Panc1 (cell line): Measurements from ENCODE around the gene STAT5A. TPM values are rescaled to one million over a fixed set of nuclear protein-coding genes. Genes with fewer than 3 reads are reported as not detected.

Experiments used
- ATAC-seq: fragments of 200-7000 bp; cut with Tn5 transposase; 2 replicates; pipeline ENCODE4 v1.9.1; 2020; ENCODE audit warnings: mild to moderate bottlenecking, moderate library complexity
- BruUV-seq: library from RNA; stranded (reverse); fragments of 400-500 nt; replicated peaks from 2 replicates; lab custom pipeline; 2021; lab: Mats Ljungman, UMichigan
- CTCF ChIA-PET: fragments of 300-600 bp; sonication (Branson Sonifier 250); formaldehyde crosslinking; loops from one replicate; lab custom pipeline; 2022; ENCODE audit warnings: antibody characterized with exemption; lab: Charles Lee
- POLR2A ChIA-PET: fragments of 300-600 bp; sonication (Branson Sonifier 250); formaldehyde crosslinking; loops from one replicate; lab custom pipeline; 2022; ENCODE audit warnings: antibody characterized with exemption; lab: Charles Lee
- DNase-seq: peaks from one replicate; pipeline ENCODE4 v3.0.0-alpha.2; 2010; ENCODE audit warnings: low read depth, low spot score
- H3K27ac ChIP-seq: 2 replicates; pipeline ENCODE4 v1.5.1; 2011; ENCODE audit warnings: mild to moderate bottlenecking, low read length, inconsistent platforms
- H3K27me3 ChIP-seq: fragments of 200-500 bp; sonication (Bioruptor generic); 2 replicates; pipeline ENCODE4 v1.6.0; 2014; ENCODE audit warnings: low read length, inconsistent platforms; ENCODE audit not compliant: control insufficient read depth, insufficient read depth
- H3K36me3 ChIP-seq: fragments of 200-500 bp; sonication (Bioruptor generic); 2 replicates; pipeline ENCODE4 v1.5.1; 2014; ENCODE audit warnings: inconsistent platforms, mild to moderate bottlenecking, low read length, moderate library complexity; ENCODE audit not compliant: control insufficient read depth, insufficient read depth
- H3K4me1 ChIP-seq: 2 replicates; pipeline ENCODE4 v1.5.1; 2011; ENCODE audit warnings: inconsistent platforms, mild to moderate bottlenecking, low read length, moderate library complexity; ENCODE audit not compliant: control insufficient read depth, insufficient read depth
- H3K4me3 ChIP-seq, 2 experiments: 2 replicates each; pipeline ENCODE4 v1.5.1; 2011 to 2012; ENCODE audit warnings: low read depth in 2 of 2, low read length in 2 of 2, mild to moderate bottlenecking in 2 of 2, inconsistent platforms in 1 of 2, moderate library complexity in 1 of 2
- H3K9me3 ChIP-seq: fragments of 200-500 bp; sonication (Bioruptor generic); 2 replicates; pipeline ENCODE4 v1.5.1; 2014; ENCODE audit warnings: low read depth, mild to moderate bottlenecking, inconsistent platforms, low read length, moderate library complexity; ENCODE audit not compliant: control insufficient read depth, insufficient read depth
- POLR2AphosphoS5 ChIP-seq: IDR thresholded peaks from 2 replicates; pipeline ENCODE4 v1.6.1; 2012; ENCODE audit warnings: mild to moderate bottlenecking, low read depth, low read length, moderate library complexity
- SIN3A ChIP-seq: IDR thresholded peaks from 2 replicates; pipeline ENCODE4 v1.6.1; 2012; ENCODE audit warnings: low read depth, mild to moderate bottlenecking, low read length, moderate library complexity, borderline replicate concordance; ENCODE audit not compliant: insufficient read depth
- TCF7L2 ChIP-seq: IDR thresholded peaks from 2 replicates; pipeline ENCODE4 v1.6.1; 2011; ENCODE audit warnings: mild to moderate bottlenecking, low read depth, low read length, inconsistent platforms
- in situ Hi-C: cut with HindIII; loops from 2 replicates; pipeline ENCODE4 v1.10.0; 2016; ENCODE audit warnings: low sequenced_read_pairs, low pct_unique_long_range_greater_than_20kb
- intact Hi-C: fragments of 100-400 bp; cut with micrococcal nuclease; formaldehyde crosslinking; loops from one replicate; pipeline ENCODE4 v1.10.0; 2022; ENCODE audit not compliant: unreplicated experiment
- total RNA-seq: library from RNA; stranded (reverse); gene quantifications from one replicate; pipeline ENCODE4 v1.2.1, GENCODE V29; 2021; ENCODE audit not compliant: unreplicated experiment
- TF ChIP-seq, protein P1 (sequence below), 2 experiments: IDR thresholded peaks; 2 replicates each; pipeline ENCODE4 v1.6.1; 2011 to 2012; ENCODE audit warnings: low read depth in 2 of 2, control low read depth in 1 of 2, low read length in 1 of 2, mild to moderate bottlenecking in 1 of 2, moderate library complexity in 1 of 2; ENCODE audit not compliant: insufficient read depth in 1 of 2
- TF ChIP-seq, protein P2 (sequence below): fragments of 450-650 bp; IDR thresholded peaks from 2 replicates; pipeline ENCODE4 v1.5.1; 2017; ENCODE audit warnings: mild to moderate bottlenecking

The STAT5A gene
- total RNA-seq, 1 experiment from 2014 or later, result 26.7 TPM

DNA sequence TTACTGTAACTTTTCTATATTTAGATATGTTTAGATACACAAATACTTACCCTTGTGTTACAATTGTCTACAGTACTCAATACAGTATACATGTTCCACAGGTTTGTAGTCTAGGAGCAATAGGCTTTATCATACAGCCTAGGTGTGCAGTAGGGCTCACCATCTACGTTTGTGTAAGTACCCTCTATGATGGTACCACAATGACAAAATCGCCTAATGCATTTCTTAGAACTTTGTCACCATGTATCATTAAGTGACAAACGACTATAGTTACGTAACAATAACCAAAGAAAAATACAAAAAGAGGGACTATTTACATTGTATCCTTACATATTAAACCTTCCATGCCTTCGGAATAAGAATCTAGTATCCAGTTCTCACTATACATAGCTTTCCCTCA lies 20.1 kb upstream of the STAT5A start:
- in situ Hi-C loops (no loop called here), intact Hi-C loops (no loop called here)
- ChIA-PET POLR2A (no interaction called here), CTCF (no interaction called here)
- no peak for DNase-seq
- H3K27ac ChIP-seq, result peak overlapping the region; percentile 94
- no peaks in the 10 kb centered on the region for H3K9me3 ChIP-seq
- BruUV-seq, result no TSS peak
- no peak for ATAC-seq
- H3K36me3 ChIP-seq, result no peaks in the 10 kb centered on the region; the same call in 1 of the 2 replicates
- no peak overlapping the region for H3K4me3 ChIP-seq
- H3K4me1 ChIP-seq, result peaks cover 65% of the 10 kb centered on the region
- TF ChIP-seq, protein P1, sequence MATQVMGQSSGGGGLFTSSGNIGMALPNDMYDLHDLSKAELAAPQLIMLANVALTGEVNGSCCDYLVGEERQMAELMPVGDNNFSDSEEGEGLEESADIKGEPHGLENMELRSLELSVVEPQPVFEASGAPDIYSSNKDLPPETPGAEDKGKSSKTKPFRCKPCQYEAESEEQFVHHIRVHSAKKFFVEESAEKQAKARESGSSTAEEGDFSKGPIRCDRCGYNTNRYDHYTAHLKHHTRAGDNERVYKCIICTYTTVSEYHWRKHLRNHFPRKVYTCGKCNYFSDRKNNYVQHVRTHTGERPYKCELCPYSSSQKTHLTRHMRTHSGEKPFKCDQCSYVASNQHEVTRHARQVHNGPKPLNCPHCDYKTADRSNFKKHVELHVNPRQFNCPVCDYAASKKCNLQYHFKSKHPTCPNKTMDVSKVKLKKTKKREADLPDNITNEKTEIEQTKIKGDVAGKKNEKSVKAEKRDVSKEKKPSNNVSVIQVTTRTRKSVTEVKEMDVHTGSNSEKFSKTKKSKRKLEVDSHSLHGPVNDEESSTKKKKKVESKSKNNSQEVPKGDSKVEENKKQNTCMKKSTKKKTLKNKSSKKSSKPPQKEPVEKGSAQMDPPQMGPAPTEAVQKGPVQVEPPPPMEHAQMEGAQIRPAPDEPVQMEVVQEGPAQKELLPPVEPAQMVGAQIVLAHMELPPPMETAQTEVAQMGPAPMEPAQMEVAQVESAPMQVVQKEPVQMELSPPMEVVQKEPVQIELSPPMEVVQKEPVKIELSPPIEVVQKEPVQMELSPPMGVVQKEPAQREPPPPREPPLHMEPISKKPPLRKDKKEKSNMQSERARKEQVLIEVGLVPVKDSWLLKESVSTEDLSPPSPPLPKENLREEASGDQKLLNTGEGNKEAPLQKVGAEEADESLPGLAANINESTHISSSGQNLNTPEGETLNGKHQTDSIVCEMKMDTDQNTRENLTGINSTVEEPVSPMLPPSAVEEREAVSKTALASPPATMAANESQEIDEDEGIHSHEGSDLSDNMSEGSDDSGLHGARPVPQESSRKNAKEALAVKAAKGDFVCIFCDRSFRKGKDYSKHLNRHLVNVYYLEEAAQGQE (IDR thresholded peaks at IDR 0.05; ENCODE audit: insufficient read depth in 1 of 2, low read depth in 2 of 2, low read length in 1 of 2), result no peak
- TF ChIP-seq, protein P2, sequence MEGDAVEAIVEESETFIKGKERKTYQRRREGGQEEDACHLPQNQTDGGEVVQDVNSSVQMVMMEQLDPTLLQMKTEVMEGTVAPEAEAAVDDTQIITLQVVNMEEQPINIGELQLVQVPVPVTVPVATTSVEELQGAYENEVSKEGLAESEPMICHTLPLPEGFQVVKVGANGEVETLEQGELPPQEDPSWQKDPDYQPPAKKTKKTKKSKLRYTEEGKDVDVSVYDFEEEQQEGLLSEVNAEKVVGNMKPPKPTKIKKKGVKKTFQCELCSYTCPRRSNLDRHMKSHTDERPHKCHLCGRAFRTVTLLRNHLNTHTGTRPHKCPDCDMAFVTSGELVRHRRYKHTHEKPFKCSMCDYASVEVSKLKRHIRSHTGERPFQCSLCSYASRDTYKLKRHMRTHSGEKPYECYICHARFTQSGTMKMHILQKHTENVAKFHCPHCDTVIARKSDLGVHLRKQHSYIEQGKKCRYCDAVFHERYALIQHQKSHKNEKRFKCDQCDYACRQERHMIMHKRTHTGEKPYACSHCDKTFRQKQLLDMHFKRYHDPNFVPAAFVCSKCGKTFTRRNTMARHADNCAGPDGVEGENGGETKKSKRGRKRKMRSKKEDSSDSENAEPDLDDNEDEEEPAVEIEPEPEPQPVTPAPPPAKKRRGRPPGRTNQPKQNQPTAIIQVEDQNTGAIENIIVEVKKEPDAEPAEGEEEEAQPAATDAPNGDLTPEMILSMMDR, result no peak
- TF ChIP-seq TCF7L2, result no peak
- TF ChIP-seq SIN3A, result no peak
- no peak for TF ChIP-seq POLR2AphosphoS5
- no peaks in the 10 kb centered on the region for H3K27me3 ChIP-seq

DNA sequence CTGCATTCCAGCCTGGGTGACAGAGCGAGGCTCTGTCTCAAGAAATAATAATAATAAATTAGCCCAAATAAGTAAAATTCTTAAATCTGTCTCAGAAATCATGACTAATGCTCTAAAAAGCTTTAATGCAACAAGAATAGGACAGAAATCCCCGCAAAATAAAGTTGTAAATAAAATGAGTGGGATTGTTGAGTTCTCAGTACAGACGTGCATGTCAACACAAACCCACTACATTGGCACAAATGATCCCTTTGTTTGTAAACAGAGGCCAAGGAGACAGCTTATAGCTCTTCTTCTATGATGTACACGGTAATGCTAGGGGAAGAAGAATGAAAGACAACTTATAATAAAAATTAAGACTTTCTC lies 18.1 kb upstream of the STAT5A start:
- CTCF ChIA-PET, result interaction anchor here (0.6 kb wide), 1 partner anchor 135 kb away, joined by 4 read pairs; no protein-coding TSS in a partner anchor

More for the DNA sequence above, 18.1 kb upstream of the STAT5A start:
- no peaks in the 10 kb centered on the region for H3K9me3 ChIP-seq
- peaks cover 61% of the 10 kb centered on the region for H3K4me1 ChIP-seq
- H3K27ac ChIP-seq, result peak overlapping the region; percentile 94
- ATAC-seq (no peak), DNase-seq (no peak)
- POLR2A ChIA-PET, result interaction anchor here (0.6 kb wide), 1 partner anchor 21 kb away, joined by 4 read pairs; no protein-coding TSS in a partner anchor
- in situ Hi-C loops (no loop called here), intact Hi-C loops (loop anchor here (5.0 kb wide), 1 partner anchor 48 kb away; no protein-coding TSS in a partner anchor)
- no peaks in the 10 kb centered on the region for H3K27me3 ChIP-seq
- no peak for TF ChIP-seq TCF7L2
- TF ChIP-seq, protein P1 (IDR thresholded peaks at IDR 0.05; ENCODE audit: insufficient read depth in 1 of 2, low read depth in 2 of 2, low read length in 1 of 2), result no peak
- no TSS peak for BruUV-seq
- H3K36me3 ChIP-seq, result no peaks in the 10 kb centered on the region; the same call in 1 of the 2 replicates
- H3K4me3 ChIP-seq, result no peak overlapping the region
